K562 (cell line): Measurements from ENCODE around the gene PXMP2.

Source experiments
- CEBPB ChIP-seq: fragments of 450-650 bp; IDR thresholded peaks from 2 replicates; pipeline ENCODE4 v1.6.1; 2016; ENCODE audit warnings: missing genetic modification characterization, missing compliant biosample characterization
- EP300 ChIP-seq: IDR thresholded peaks from 2 replicates; pipeline ENCODE4 v1.6.1; 2012; ENCODE audit warnings: low read length, improper control_type of control experiment
- ETV6 ChIP-seq, 3 experiments: fragments of 150-350 bp in 1 of 3; sonication (generic) in 1 of 3; formaldehyde crosslinking in 1 of 3; IDR thresholded peaks; 2 replicates each; pipeline versions ENCODE4 v1.6.1 to v1.8.0; 2014 to 2022; ENCODE audit warnings: borderline replicate concordance in 2 of 3, low read depth in 2 of 3, antibody characterized with exemption in 1 of 3, low read length in 1 of 3, mild to moderate bottlenecking in 1 of 3, missing genetic modification reagents in 1 of 3
- FOXA3 ChIP-seq, 2 experiments: fragments of 450-650 bp in 1 of 2; sonication (generic) in 1 of 2; formaldehyde crosslinking; IDR thresholded peaks in 1 of 2; conservative IDR thresholded peaks in 1 of 2; 2 replicates each; pipeline versions ENCODE4 v1.4.0 to v1.8.0; 2020 to 2022; ENCODE audit warnings: mild to moderate bottlenecking in 2 of 2, missing genetic modification reagents in 1 of 2
- NFIC ChIP-seq: fragments of 450-650 bp; IDR thresholded peaks from 2 replicates; pipeline ENCODE4 v1.6.1; 2017; ENCODE audit warnings: mild to moderate bottlenecking, inconsistent platforms
- TF ChIP-seq, protein P1 (sequence below), 3 experiments: IDR thresholded peaks in 2 of 3; conservative IDR thresholded peaks in 1 of 3; 2 replicates each; pipeline ENCODE4 v1.5.1; 2011 to 2012; ENCODE audit warnings: low read length in 3 of 3, mild to moderate bottlenecking in 3 of 3, control low read depth in 2 of 3, improper control_type of control experiment in 1 of 3, inconsistent platforms in 1 of 3, low read depth in 1 of 3, mixed read lengths in 1 of 3, moderate library complexity in 1 of 3; ENCODE audit not compliant: insufficient read depth in 2 of 3
- TF ChIP-seq, protein P2 (sequence below): fragments of 450-650 bp; formaldehyde crosslinking; IDR thresholded peaks from 2 replicates; pipeline ENCODE4 v1.4.0; 2020; ENCODE audit warnings: mild to moderate bottlenecking, moderate library complexity
- TF ChIP-seq, protein P3 (sequence below): fragments of 250-450 bp; sonication (Bioruptor Pico); IDR thresholded peaks from 2 replicates; pipeline ENCODE4 v1.5.0; 2022; ENCODE audit warnings: mild to moderate bottlenecking

GRCh38 chr12:132724506-132725241, 37.3 kb downstream of the PXMP2 start:
- no peak for TF ChIP-seq EP300
- no peak for TF ChIP-seq ETV6 (IDR thresholded peaks at IDR 0.05; ENCODE audit: borderline replicate concordance in 1 of 2, low read depth in 2 of 2, low read length in 1 of 2)
- TF ChIP-seq ETV6 (CRISPR knock-in tag; IDR thresholded peaks at IDR 0.05; ENCODE audit: borderline replicate concordance) = no peak
- TF ChIP-seq, protein P1, sequence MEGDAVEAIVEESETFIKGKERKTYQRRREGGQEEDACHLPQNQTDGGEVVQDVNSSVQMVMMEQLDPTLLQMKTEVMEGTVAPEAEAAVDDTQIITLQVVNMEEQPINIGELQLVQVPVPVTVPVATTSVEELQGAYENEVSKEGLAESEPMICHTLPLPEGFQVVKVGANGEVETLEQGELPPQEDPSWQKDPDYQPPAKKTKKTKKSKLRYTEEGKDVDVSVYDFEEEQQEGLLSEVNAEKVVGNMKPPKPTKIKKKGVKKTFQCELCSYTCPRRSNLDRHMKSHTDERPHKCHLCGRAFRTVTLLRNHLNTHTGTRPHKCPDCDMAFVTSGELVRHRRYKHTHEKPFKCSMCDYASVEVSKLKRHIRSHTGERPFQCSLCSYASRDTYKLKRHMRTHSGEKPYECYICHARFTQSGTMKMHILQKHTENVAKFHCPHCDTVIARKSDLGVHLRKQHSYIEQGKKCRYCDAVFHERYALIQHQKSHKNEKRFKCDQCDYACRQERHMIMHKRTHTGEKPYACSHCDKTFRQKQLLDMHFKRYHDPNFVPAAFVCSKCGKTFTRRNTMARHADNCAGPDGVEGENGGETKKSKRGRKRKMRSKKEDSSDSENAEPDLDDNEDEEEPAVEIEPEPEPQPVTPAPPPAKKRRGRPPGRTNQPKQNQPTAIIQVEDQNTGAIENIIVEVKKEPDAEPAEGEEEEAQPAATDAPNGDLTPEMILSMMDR (IDR thresholded peaks at IDR 0.05 in 2 of 3, conservative IDR thresholded peaks at IDR 0.05 in 1 of 3; ENCODE audit: insufficient read depth in 2 of 3, low read depth in 1 of 3, low read length in 3 of 3) = no peak
- TF ChIP-seq, protein P2, sequence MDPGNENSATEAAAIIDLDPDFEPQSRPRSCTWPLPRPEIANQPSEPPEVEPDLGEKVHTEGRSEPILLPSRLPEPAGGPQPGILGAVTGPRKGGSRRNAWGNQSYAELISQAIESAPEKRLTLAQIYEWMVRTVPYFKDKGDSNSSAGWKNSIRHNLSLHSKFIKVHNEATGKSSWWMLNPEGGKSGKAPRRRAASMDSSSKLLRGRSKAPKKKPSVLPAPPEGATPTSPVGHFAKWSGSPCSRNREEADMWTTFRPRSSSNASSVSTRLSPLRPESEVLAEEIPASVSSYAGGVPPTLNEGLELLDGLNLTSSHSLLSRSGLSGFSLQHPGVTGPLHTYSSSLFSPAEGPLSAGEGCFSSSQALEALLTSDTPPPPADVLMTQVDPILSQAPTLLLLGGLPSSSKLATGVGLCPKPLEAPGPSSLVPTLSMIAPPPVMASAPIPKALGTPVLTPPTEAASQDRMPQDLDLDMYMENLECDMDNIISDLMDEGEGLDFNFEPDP (CRISPR knock-in tag) = no peak
- TF ChIP-seq, protein P3, sequence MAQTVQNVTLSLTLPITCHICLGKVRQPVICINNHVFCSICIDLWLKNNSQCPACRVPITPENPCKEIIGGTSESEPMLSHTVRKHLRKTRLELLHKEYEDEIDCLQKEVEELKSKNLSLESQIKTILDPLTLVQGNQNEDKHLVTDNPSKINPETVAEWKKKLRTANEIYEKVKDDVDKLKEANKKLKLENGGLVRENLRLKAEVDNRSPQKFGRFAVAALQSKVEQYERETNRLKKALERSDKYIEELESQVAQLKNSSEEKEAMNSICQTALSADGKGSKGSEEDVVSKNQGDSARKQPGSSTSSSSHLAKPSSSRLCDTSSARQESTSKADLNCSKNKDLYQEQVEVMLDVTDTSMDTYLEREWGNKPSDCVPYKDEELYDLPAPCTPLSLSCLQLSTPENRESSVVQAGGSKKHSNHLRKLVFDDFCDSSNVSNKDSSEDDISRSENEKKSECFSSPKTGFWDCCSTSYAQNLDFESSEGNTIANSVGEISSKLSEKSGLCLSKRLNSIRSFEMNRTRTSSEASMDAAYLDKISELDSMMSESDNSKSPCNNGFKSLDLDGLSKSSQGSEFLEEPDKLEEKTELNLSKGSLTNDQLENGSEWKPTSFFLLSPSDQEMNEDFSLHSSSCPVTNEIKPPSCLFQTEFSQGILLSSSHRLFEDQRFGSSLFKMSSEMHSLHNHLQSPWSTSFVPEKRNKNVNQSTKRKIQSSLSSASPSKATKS (CRISPR knock-in tag) = no peak
- no peak for TF ChIP-seq NFIC
- no peak for TF ChIP-seq CEBPB (tag)
- no peak for TF ChIP-seq FOXA3 (CRISPR knock-in tag; conservative IDR thresholded peaks at IDR 0.05 in 1 of 2, IDR thresholded peaks at IDR 0.05 in 1 of 2)
